Skeletal muscle satellite cell (primary cell): ENCODE measurements around the gene C14orf180.

Experiments used
- H3K27me3 ChIP-seq: 2 replicates; pipeline ENCODE4 v1.7.0; 2013; ENCODE audit warnings: low read length; ENCODE audit not compliant: control insufficient read depth, insufficient read depth
- H3K36me3 ChIP-seq: 2 replicates; pipeline ENCODE4 v1.7.0; 2013; ENCODE audit warnings: mild to moderate bottlenecking, control low read depth, low read length; ENCODE audit not compliant: insufficient read depth
- H3K4me1 ChIP-seq: 2 replicates; pipeline ENCODE4 v1.7.0; 2013; ENCODE audit warnings: low read length; ENCODE audit not compliant: control insufficient read depth, insufficient read depth
- H3K4me2 ChIP-seq: 2 replicates; pipeline ENCODE4 v1.7.0; 2013; ENCODE audit warnings: mild to moderate bottlenecking, low read length
- H3K4me3 ChIP-seq: 2 replicates; pipeline ENCODE4 v1.7.0; 2013; ENCODE audit warnings: low read length
- H3K9ac ChIP-seq: 2 replicates; pipeline ENCODE4 v1.7.0; 2013; ENCODE audit warnings: mild to moderate bottlenecking, low read depth, low read length, moderate library complexity
- H3K9me3 ChIP-seq: replicated peaks from 2 replicates; pipeline ENCODE4 v1.7.0; 2013; ENCODE audit warnings: mild to moderate bottlenecking, control low read depth, low read length

C14orf180 gene

DNA sequence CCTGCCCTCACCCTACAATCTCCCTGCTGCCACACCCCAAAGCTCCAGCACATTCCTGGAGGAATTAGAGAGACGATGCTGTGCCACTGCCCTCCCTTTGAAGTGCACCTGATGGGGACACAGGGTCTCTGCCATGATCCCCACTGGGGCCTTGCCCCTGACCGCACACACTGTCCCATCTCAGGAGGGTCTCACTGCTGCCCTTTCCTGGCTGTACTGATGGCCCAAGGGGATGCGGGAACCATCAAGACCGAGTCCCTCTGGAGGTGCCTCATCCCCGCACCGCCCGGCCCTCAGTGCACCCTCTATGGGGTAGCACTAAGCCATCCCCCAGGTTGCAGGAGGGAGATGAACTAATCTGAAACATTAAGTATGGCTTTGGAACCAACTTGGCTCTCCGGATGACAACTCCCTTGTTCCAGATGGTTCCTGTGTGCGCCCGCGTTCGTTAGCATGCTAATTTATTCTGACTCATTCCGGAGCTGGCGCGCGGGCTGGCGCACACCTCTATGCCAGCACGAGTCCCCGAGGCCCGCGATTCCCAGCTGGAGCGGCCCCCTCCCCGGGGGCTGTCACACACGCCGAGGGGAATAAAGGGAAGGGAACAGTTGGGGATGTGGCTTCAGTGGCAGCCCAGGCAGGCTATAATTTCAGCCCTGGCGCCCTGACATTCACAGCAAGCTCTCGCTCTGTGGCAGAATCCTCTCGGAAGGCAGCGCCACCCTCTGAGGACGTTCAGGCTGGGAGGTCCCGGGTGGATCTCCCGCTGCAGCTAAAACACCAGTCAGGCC lies 34.2 kb upstream of the C14orf180 start:
- Histone ChIP-seq H3K36me3 (no peaks in the 10 kb centered on the region), H3K9me3 (no peaks in the 10 kb centered on the region), H3K4me3 (no peak overlapping the region), H3K27me3 (peaks cover 44% of the 10 kb centered on the region), H3K9ac (no peak overlapping the region), H3K4me2 (no peak overlapping the region), H3K4me1 (no peaks in the 10 kb centered on the region)

DNA sequence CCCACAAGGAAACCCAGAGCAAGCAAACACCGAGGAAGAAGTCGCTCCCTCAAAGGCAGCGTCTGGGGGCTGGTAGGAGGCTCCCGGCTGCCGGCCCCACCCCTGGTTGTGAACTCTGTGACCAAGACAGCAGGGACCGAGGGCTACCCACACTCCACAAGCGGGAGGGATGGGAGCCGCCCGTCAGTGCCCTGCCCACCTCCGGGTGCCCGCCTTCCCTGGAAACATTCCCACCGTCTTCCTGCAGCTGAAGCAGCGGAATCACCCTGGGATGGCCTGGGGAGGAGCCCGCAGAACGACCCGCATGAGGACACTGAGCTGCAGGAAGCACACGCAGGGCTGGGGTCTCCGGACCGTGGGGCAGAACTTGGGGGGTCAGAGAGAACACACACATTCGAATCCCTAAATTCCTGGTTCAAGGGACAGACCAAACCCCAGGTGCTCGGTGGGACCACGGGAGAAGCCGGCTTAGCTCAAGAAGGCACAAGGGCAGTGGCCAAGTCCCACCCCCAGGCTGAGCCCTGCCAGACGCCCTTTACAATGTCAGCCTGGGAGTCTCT lies 33.5 kb upstream of the C14orf180 start:
- Histone ChIP-seq H3K9me3 (no peaks in the 10 kb centered on the region), H3K9ac (no peak overlapping the region), H3K4me1 (no peaks in the 10 kb centered on the region), H3K27me3 (peaks cover 44% of the 10 kb centered on the region), H3K4me2 (no peak overlapping the region), H3K4me3 (no peak overlapping the region), H3K36me3 (no peaks in the 10 kb centered on the region)

DNA sequence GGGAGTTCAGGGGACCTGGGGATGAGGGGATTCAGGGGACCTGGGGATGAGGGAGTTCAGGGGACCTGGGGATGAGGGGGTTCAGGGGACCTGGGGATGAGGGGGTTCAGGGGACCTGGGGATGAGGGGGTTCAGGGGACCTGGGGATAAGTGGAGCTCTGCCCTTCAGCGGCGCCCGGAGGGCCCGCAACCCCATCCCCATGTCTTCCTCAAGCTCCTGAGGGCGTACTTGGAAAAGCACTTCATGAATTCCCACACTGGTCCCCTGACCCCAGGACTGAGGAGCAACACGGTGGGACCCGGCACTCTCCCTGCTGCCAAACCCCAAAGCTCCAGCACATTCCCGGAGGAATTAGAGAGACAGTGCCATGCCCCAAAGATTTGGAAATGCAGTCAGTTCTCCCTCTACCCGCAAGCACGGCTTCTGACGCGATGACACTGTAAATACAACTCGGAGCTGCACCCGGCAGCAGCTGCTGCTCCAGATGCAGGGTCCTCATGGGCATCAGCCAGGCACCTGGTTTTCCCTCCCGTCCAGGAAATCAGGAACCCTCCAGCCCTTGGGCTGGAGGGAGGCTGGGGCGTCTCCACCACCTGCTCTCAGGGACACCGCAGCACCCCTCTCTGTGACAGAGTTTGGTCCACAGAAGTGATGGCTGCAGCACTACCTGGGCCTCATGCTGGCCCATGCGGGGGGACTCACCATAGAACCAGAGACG lies 32.8 kb upstream of the C14orf180 start:
- H3K4me3 ChIP-seq = no peak overlapping the region
- peaks cover 44% of the 10 kb centered on the region for H3K27me3 ChIP-seq
- H3K9me3 ChIP-seq = no peaks in the 10 kb centered on the region
- H3K4me1 ChIP-seq = no peaks in the 10 kb centered on the region
- no peaks in the 10 kb centered on the region for H3K36me3 ChIP-seq
- no peak overlapping the region for H3K4me2 ChIP-seq
- no peak overlapping the region for H3K9ac ChIP-seq

DNA sequence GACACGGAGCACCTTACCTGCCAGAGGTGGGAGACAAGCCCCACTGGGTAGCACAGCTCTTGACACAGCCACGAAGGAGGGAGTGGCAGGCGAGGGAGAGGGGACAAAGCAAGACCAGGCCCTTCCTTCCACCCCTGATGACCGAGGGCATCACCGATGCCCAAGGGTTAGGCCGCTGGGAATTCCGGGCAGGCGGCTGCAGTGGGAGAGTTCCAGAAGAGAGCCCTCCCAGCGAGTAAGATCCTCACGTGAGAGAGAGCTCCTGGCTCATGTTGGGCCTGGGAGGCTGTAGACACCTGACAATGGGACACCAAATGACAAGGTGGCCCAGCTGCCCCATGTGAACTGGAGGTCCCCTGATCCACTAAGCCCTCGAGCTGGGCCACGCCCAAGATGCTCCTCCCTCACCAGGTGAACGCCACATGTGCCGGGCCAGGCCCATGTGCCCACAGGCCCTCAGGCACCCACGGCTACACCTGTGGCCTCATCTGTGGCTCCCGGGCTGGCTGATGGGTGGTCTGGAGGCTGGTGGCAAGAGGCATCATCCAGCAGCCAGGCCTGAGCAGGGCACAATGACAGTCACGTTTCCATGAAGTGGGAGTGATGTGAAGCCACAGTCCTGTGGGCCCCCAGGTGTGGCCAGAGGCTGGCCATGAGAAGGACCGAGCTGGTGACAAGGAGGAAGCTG lies 32.1 kb upstream of the C14orf180 start:
- Histone ChIP-seq H3K9me3 (no peaks in the 10 kb centered on the region), H3K9ac (no peak overlapping the region), H3K4me1 (no peaks in the 10 kb centered on the region), H3K36me3 (no peaks in the 10 kb centered on the region), H3K27me3 (peaks cover 41% of the 10 kb centered on the region), H3K4me2 (no peak overlapping the region), H3K4me3 (no peak overlapping the region)

DNA sequence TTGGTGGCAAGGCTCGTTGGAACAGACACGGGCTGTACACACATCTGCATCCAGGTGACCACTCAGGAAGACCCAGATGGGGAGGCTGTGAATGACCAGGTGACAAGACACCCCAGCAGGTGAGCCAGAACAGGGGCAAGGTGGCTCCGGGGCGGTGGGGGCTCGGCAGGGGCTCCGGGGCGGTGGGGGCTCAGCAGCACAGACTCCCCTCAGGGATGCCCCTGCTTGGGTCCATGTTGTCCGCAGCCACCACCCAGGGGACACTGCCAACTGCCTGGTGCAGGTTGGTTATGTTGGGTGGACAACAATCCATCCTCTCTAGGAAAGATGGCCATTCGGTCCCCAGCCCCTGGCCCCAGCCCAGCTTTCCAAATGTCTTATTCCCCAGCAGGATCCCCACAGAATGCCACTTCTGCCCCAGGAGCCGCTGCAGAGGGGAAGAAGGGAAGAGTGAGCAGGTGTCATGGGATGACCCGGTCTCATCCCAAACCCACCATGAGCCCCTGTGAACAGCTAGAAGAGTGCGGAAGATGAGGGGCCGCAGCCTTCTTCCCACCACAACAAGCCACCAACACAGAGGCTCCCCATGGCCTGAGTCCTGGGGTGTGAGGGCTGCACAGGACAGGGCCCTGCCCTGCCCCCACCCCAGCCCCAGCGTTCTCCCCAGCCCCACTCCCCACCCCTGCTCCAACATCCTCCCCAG lies 31.4 kb upstream of the C14orf180 start:
- no peak overlapping the region for H3K4me2 ChIP-seq
- H3K27me3 ChIP-seq = peaks cover 35% of the 10 kb centered on the region
- H3K4me1 ChIP-seq = no peaks in the 10 kb centered on the region
- no peaks in the 10 kb centered on the region for H3K9me3 ChIP-seq
- H3K4me3 ChIP-seq = no peak overlapping the region
- H3K36me3 ChIP-seq = no peaks in the 10 kb centered on the region
- no peak overlapping the region for H3K9ac ChIP-seq

DNA sequence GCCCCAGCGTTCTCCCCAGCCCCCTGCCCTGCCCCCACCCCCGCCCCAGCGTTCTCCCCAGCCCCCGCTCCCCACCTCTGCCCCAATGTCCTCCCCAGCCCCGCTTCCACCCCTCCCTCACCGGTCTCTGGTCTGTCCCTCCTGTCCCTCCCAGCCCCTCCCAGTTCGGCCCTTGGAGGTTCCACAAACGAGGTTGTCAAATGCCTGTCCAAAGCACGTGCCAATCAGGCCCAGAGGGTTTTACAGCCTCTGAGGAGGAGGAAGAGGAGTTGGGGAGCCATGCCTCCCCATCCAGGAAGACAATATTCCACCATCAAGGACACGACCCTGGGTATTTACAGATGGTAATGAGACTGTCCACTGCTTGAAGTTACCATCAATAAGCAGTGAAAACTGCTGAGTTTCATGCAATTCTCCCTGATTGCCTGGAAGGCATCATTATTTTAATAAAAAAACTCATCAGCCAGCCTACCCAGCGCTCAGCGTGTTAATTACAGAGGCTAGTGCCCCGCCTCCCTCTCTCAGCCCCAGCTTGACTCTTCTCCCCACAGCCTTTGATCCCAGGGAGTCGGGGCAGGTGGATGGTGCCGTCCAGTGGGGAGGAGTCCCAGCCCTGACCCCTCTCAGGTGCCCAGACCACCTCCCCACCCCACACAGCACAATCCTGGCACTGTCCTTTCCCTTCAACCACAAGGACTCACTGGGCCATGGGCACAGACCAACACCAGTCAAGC lies 30.6 kb upstream of the C14orf180 start:
- H3K4me3 ChIP-seq = no peak overlapping the region
- no peaks in the 10 kb centered on the region for H3K9me3 ChIP-seq
- no peak overlapping the region for H3K4me2 ChIP-seq
- H3K4me1 ChIP-seq = no peaks in the 10 kb centered on the region
- H3K36me3 ChIP-seq = no peaks in the 10 kb centered on the region
- H3K27me3 ChIP-seq = peaks cover 35% of the 10 kb centered on the region
- H3K9ac ChIP-seq = no peak overlapping the region

DNA sequence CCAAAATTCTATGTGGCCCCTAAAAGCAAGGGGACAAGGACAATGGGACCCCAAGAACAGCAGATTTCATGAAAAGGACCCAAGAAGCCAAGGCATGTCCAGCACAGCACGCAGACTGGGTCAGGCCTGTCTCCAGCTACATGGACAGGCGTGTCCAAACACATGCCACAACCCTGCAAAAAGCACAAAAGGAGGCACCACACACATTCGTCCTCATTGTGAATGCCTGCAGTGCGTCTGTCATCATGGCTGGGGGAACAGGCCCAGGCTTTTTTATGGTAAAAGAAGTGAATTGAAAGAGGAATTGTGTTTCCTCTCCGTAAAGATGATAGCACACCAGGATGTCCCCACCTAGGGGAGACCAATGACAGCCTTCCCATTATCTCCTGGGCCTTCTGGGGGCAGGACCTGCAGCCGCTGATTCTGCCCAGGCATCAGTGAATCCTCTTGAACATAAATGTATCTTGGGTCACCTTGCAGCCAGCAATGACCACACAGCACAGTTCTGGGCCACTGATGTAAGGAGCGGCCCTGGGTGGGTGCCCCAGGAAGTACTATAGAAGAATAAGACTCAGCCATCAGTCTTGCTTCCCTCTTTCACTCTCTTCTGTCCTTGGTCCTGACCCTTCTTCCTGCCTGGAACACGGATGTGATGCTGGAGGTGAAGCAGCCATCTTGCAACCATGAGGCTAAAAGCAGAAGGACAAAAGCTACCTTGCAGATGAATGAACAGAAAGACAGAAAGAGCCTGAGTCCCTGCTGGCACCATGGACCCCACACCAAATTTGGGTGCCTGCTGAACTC lies 29.8 kb upstream of the C14orf180 start:
- Histone ChIP-seq H3K4me3 (no peak overlapping the region), H3K9me3 (no peaks in the 10 kb centered on the region), H3K36me3 (no peaks in the 10 kb centered on the region), H3K9ac (no peak overlapping the region), H3K27me3 (peaks cover 34% of the 10 kb centered on the region), H3K4me2 (no peak overlapping the region), H3K4me1 (no peaks in the 10 kb centered on the region)

DNA sequence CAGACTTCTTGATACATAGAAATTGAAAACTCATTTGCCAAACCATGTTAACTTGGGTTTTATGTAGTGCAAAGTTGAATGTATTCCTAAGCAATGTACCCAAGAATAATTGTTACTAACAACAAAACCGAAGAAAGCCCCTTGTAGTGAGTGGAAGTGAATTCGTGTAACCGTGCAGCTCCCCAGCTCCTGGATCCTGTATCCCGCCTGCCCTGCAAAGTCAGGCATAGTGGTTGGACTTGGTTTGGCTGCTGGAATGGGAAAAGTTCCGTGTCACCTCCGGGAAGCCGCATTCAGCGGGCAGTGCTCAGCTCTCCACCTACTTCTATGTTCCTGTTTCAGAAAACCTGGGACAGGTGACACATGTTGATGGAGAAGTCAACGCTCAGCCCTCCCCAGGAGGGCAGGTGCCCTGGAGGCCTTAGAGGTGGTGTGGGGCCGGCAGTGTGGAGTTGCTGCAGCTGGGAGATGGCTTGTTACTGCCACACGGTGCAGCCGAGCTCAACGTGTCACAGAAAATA lies 29.2 kb upstream of the C14orf180 start:
- Histone ChIP-seq H3K4me3 (no peak overlapping the region), H3K36me3 (no peaks in the 10 kb centered on the region), H3K9ac (no peak overlapping the region), H3K4me1 (no peaks in the 10 kb centered on the region), H3K4me2 (no peak overlapping the region), H3K9me3 (no peaks in the 10 kb centered on the region), H3K27me3 (peaks cover 34% of the 10 kb centered on the region)

DNA sequence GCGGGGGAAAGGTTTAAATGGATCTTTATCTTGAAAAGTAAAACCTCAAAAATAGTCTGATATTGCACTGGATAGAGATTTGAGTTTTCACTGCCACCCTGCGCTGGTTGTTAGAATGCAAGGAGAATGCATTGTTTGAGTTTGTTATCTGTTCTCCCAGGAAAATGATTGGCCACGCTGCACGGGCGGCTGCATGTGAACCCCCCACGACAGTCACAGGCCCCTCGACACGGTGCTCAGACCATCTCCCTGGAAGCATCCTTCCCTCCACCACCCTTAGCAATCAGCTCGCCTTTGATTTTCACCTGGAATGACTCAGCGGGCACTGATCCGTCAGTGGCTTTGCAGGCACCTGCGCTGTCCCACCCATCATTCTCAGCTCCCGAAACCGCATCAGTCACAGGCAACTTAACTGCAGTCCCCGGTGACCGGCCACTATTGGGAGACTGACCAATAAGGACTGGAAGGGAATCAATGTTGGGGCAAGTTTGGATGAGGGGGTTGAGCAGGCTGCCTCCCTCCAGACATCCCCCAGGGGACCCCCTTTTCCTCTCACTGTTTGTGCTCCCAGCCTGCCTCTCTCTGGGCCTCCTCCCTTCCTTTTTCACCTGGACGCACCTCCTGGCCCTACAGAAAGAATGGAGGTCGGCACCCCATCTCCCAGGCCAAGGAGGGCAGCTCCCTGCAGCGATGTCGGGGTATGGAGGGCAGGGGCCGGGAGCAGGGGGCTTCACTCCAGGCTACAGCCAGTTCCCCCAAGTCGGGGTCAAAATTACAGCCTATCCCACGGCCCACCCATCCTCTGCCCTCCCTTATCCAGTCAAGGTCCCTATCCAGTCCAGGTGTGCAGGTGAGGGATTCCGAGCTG lies 28.5 kb upstream of the C14orf180 start:
- Histone ChIP-seq H3K4me1 (no peaks in the 10 kb centered on the region), H3K36me3 (no peaks in the 10 kb centered on the region), H3K4me2 (no peak overlapping the region), H3K4me3 (no peak overlapping the region), H3K9me3 (no peaks in the 10 kb centered on the region), H3K9ac (no peak overlapping the region), H3K27me3 (peaks cover 33% of the 10 kb centered on the region)
